H1 (cell line): Measurements from ENCODE around the gene AHNAK2. TPM values are rescaled to one million over a fixed set of nuclear protein-coding genes. Genes with fewer than 3 reads are reported as not detected.
A peak's percentile ranks its signal among the peaks of the same experiment; 100 is the strongest.

Experiments used
- CTCF ChIA-PET: fragments of 300-600 bp; sonication (Branson Sonifier 250); formaldehyde crosslinking; loops from one replicate; lab custom pipeline; 2021; ENCODE audit not compliant: partially characterized antibody; lab: Charles Lee
- POLR2A ChIA-PET: fragments of 300-600 bp; sonication (Branson Sonifier 250); formaldehyde crosslinking; loops from one replicate; lab custom pipeline; 2021; ENCODE audit warnings: inconsistent platforms; ENCODE audit not compliant: partially characterized antibody; lab: Charles Lee
- DNase-seq, 2 experiments: peaks; one replicate each; pipeline versions ENCODE4 v3.0.0 to v3.0.0-alpha.2; 2010 to 2022; ENCODE audit warnings: low spot score in 2 of 2, low read depth in 1 of 2, mixed read lengths in 1 of 2
- FAIRE-seq: peaks from 2 replicates; lab custom pipeline; 2011; peaks lifted over from hg19 to GRCh38; lab: Jason Lieb, UNC
- H2AFZ ChIP-seq: 2 replicates; pipeline ENCODE4 v1.8.1; 2012; ENCODE audit warnings: low read length, inconsistent platforms
- H2AK5ac ChIP-seq: 2 replicates; pipeline ENCODE4 v1.6.1; 2013; ENCODE audit warnings: low read depth, low read length
- H2BK120ac ChIP-seq: replicated peaks from 2 replicates; pipeline ENCODE3; 2013; ENCODE audit warnings: low read depth, low read length, inconsistent platforms
- H2BK12ac ChIP-seq: 2 replicates; pipeline ENCODE4 v1.6.1; 2013; ENCODE audit warnings: low read depth, low read length
- H2BK15ac ChIP-seq: 2 replicates; pipeline ENCODE4 v1.6.1; 2013; ENCODE audit warnings: low read length
- H2BK20ac ChIP-seq: 2 replicates; pipeline ENCODE4 v1.6.1; 2013; ENCODE audit warnings: low read length
- H2BK5ac ChIP-seq: 2 replicates; pipeline ENCODE4 v1.6.1; 2013; ENCODE audit warnings: low read depth, low read length
- H3K14ac ChIP-seq: 2 replicates; pipeline ENCODE4 v1.6.1; 2013; ENCODE audit warnings: inconsistent platforms; ENCODE audit not compliant: insufficient read length
- H3K18ac ChIP-seq: 2 replicates; pipeline ENCODE4 v1.6.1; 2013; ENCODE audit warnings: low read length; ENCODE audit errors: extremely low read depth
- H3K23ac ChIP-seq: 2 replicates; pipeline ENCODE4 v1.6.1; 2013; ENCODE audit warnings: inconsistent platforms; ENCODE audit not compliant: insufficient read length
- H3K23me2 ChIP-seq: 2 replicates; pipeline ENCODE4 v1.6.1; 2013; ENCODE audit warnings: low read depth, low read length
- H3K27ac ChIP-seq: 2 replicates; pipeline ENCODE4 v1.6.1; 2011; ENCODE audit warnings: low read depth, low read length, inconsistent platforms
- H3K27me3 ChIP-seq, 4 experiments: replicated peaks in 1 of 4; 1 replicate in 1 of 4; 2 replicates in 3 of 4; pipeline versions ENCODE4 v1.6.1 to v1.8.1; 2011 to 2013; ENCODE audit warnings: low read length in 3 of 4, mild to moderate bottlenecking in 3 of 4, inconsistent platforms in 2 of 4, mixed read lengths in 2 of 4, moderate library complexity in 1 of 4; ENCODE audit not compliant: control insufficient read depth in 3 of 4, insufficient read depth in 3 of 4; ENCODE audit errors: extremely low read depth in 1 of 4
- H3K36me3 ChIP-seq, 4 experiments: 2 replicates each; pipeline versions ENCODE4 v1.6.1 to v1.8.1; 2011 to 2013; ENCODE audit warnings: mild to moderate bottlenecking in 4 of 4, low read length in 3 of 4, moderate library complexity in 2 of 4, control low read depth in 1 of 4, inconsistent platforms in 1 of 4; ENCODE audit not compliant: insufficient read depth in 4 of 4, control insufficient read depth in 2 of 4
- H3K4ac ChIP-seq: replicated peaks from 2 replicates; pipeline ENCODE3; 2013; ENCODE audit warnings: low read length, low read depth, mixed read lengths, inconsistent platforms; ENCODE audit not compliant: insufficient read length
- H3K4me1 ChIP-seq, 4 experiments: replicated peaks in 1 of 4; 1 replicate in 1 of 4; 2 replicates in 3 of 4; pipeline versions ENCODE4 v1.6.1 to v1.8.1; 2011 to 2013; ENCODE audit warnings: low read length in 3 of 4, inconsistent platforms in 2 of 4, mixed read lengths in 1 of 4; ENCODE audit not compliant: insufficient read depth in 4 of 4, control insufficient read depth in 3 of 4
- H3K4me2 ChIP-seq, 2 experiments: 2 replicates each; pipeline versions ENCODE4 v1.6.1 to v1.8.1; 2011 to 2013; ENCODE audit warnings: low read depth in 2 of 2, low read length in 2 of 2, control low read depth in 1 of 2, inconsistent platforms in 1 of 2, mild to moderate bottlenecking in 1 of 2; ENCODE audit not compliant: insufficient read depth in 1 of 2
- H3K4me3 ChIP-seq, 4 experiments: fragments of 200-600, 300-600 bp in 1 of 4; sonication (generic), shearing (Covaris generic), sonication (Bioruptor Twin) in 1 of 4; 2 replicates each; pipeline versions ENCODE4 v1.5.1 to v1.8.1; 2011 to 2016; ENCODE audit warnings: low read length in 4 of 4, low read depth in 3 of 4, control low read depth in 2 of 4, inconsistent platforms in 2 of 4, mild to moderate bottlenecking in 2 of 4, mixed read lengths in 1 of 4, moderate library complexity in 1 of 4; ENCODE audit not compliant: insufficient read depth in 2 of 4; ENCODE audit errors: extremely low read depth in 1 of 4
- H3K56ac ChIP-seq: replicated peaks from 2 replicates; pipeline ENCODE3; 2013; ENCODE audit warnings: low read depth, mild to moderate bottlenecking, mixed read lengths, low read length, inconsistent platforms; ENCODE audit not compliant: insufficient read length
- H3K79me1 ChIP-seq: 2 replicates; pipeline ENCODE4 v1.6.1; 2013; ENCODE audit warnings: low read depth, low read length, control low read depth
- H3K79me2 ChIP-seq, 2 experiments: 2 replicates each; pipeline versions ENCODE4 v1.6.1 to v1.8.1; 2012 to 2013; ENCODE audit warnings: low read length in 2 of 2, mild to moderate bottlenecking in 2 of 2, inconsistent platforms in 1 of 2; ENCODE audit not compliant: insufficient read depth in 2 of 2, control insufficient read depth in 1 of 2
- H3K9ac ChIP-seq, 4 experiments: replicated peaks in 1 of 4; 1 replicate in 1 of 4; 2 replicates in 3 of 4; pipeline versions ENCODE4 v1.6.1 to v1.8.1; 2011 to 2013; ENCODE audit warnings: low read depth in 3 of 4, low read length in 3 of 4, control low read depth in 2 of 4, mild to moderate bottlenecking in 2 of 4, moderate library complexity in 2 of 4, inconsistent platforms in 1 of 4; ENCODE audit errors: extremely low read depth in 1 of 4
- H3K9me3 ChIP-seq, 2 experiments: 2 replicates each; pipeline versions ENCODE4 v1.6.1 to v1.8.1; 2012 to 2013; ENCODE audit warnings: mild to moderate bottlenecking in 2 of 2, moderate library complexity in 2 of 2, control low read depth in 1 of 2, inconsistent platforms in 1 of 2, low read depth in 1 of 2, low read length in 1 of 2, mixed read lengths in 1 of 2; ENCODE audit not compliant: insufficient read depth in 2 of 2
- H4K20me1 ChIP-seq, 2 experiments: replicated peaks in 1 of 2; 2 replicates each; pipeline versions ENCODE3 to v1.8.1; 2011 to 2013; ENCODE audit warnings: inconsistent platforms in 2 of 2, low read length in 2 of 2, mild to moderate bottlenecking in 1 of 2; ENCODE audit not compliant: insufficient read depth in 2 of 2, control insufficient read depth in 1 of 2
- H4K5ac ChIP-seq: 2 replicates; pipeline ENCODE4 v1.6.1; 2013; ENCODE audit warnings: low read length, low read depth, mixed read lengths, inconsistent platforms; ENCODE audit not compliant: insufficient read length
- H4K8ac ChIP-seq: 2 replicates; pipeline ENCODE4 v1.8.0; 2013; ENCODE audit warnings: mild to moderate bottlenecking, moderate library complexity, low read length, inconsistent platforms; ENCODE audit not compliant: insufficient read depth; ENCODE audit errors: extremely low read depth
- H4K91ac ChIP-seq: replicated peaks from 2 replicates; pipeline ENCODE3; 2013; ENCODE audit warnings: low read length, mixed read lengths, inconsistent platforms; ENCODE audit not compliant: insufficient read length
- FOSL1 ChIP-seq: IDR thresholded peaks from 2 replicates; pipeline ENCODE4 v1.6.1; 2011; ENCODE audit warnings: mild to moderate bottlenecking, low read depth, low read length, moderate library complexity; ENCODE audit not compliant: insufficient read depth
- HDAC2 ChIP-seq, 2 experiments: fragments of 300-600 bp in 1 of 2; sonication (generic) in 1 of 2; IDR thresholded peaks; 2 replicates each; pipeline ENCODE4 v1.6.1; 2011 to 2012; ENCODE audit warnings: low read depth in 2 of 2, low read length in 2 of 2, mild to moderate bottlenecking in 2 of 2, moderate library complexity in 2 of 2, borderline replicate concordance in 1 of 2, inconsistent platforms in 1 of 2
- JUN ChIP-seq: IDR thresholded peaks from 2 replicates; pipeline ENCODE4 v1.6.1; 2011; ENCODE audit warnings: low read depth, mild to moderate bottlenecking, improper control_type of control experiment, low read length
- KDM1A ChIP-seq: fragments of 200-600, 300-600 bp; sonication (generic); IDR thresholded peaks from 2 replicates; pipeline ENCODE4 v1.7.1; 2016; ENCODE audit warnings: mild to moderate bottlenecking, low read length, borderline replicate concordance
- KDM4A ChIP-seq: IDR thresholded peaks from one replicate; pipeline ENCODE4 v1.7.1; 2012; ENCODE audit warnings: low read depth, mild to moderate bottlenecking, moderate library complexity, low read length, inconsistent platforms; ENCODE audit not compliant: severe bottlenecking
- POU5F1 ChIP-seq: IDR thresholded peaks from 2 replicates; pipeline ENCODE4 v1.6.1; 2011; ENCODE audit warnings: low read depth, mild to moderate bottlenecking, low read length, moderate library complexity
- RFX5 ChIP-seq: IDR thresholded peaks from 2 replicates; pipeline ENCODE4 v1.6.1; 2011; ENCODE audit warnings: low read depth, low read length, improper control_type of control experiment, borderline replicate concordance
- SIRT6 ChIP-seq: IDR thresholded peaks from one replicate; pipeline ENCODE4 v1.7.1; 2012; ENCODE audit warnings: low read length, inconsistent platforms
- SP2 ChIP-seq: IDR thresholded peaks from 2 replicates; pipeline ENCODE4 v1.6.1; 2012; ENCODE audit warnings: mild to moderate bottlenecking, low read length, inconsistent platforms
- SP4 ChIP-seq: IDR thresholded peaks from 2 replicates; pipeline ENCODE4 v1.6.1; 2012; ENCODE audit warnings: low read length, inconsistent platforms
- SRF ChIP-seq: IDR thresholded peaks from 2 replicates; pipeline ENCODE4 v1.6.1; 2011; ENCODE audit warnings: mild to moderate bottlenecking, low read depth, low read length, moderate library complexity
- TCF12 ChIP-seq: IDR thresholded peaks from 2 replicates; pipeline ENCODE4 v1.6.1; 2011; ENCODE audit warnings: low read depth, mild to moderate bottlenecking, low read length
- YY1 ChIP-seq: IDR thresholded peaks from 2 replicates; pipeline ENCODE4 v1.6.1; 2011; ENCODE audit warnings: low read depth, mild to moderate bottlenecking, low read length
- WGBS, 2 experiments: shearing (Covaris generic) in 1 of 2; methylation state at CpG; one replicate each; pipeline versions ENCODE4 v1.1.6 to v1.1.7; 2013 to 2015; ENCODE audit warnings: low lambda C conversion rate in 2 of 2, mixed read lengths in 2 of 2, inconsistent platforms in 1 of 2, low coverage in 1 of 2, missing lambda C conversion rate in 1 of 2; ENCODE audit not compliant: insufficient replicate concordance in 2 of 2, insufficient coverage in 1 of 2, insufficient read length in 1 of 2; ENCODE audit errors: extremely low coverage in 1 of 2, missing lambda C conversion rate in 1 of 2; 5-methylcytosine and 5-hydroxymethylcytosine counted together
- polyA plus RNA-seq, 7 experiments: library from polyadenylated mRNA; depleted of rRNA in 3 of 7; stranded (reverse) in 5 of 7; unstranded in 2 of 7; fragments of >200 nt in 5 of 7; fragments of 200-250 nt in 2 of 7; gene quantifications; 1 replicate in 5 of 7; 2 replicates in 1 of 7; 4 replicates in 1 of 7; pipeline versions ENCODE4 v1.2.1 to v1.2.3, GENCODE V29; 2011 to 2013; ENCODE audit warnings: missing spikeins in 2 of 7, mixed read lengths in 2 of 7
- total RNA-seq: library from RNA; stranded (reverse); fragmentation: NEBNext Ultra II Directional; extraction: Animal tissue kit (Norgen Biotek cat#: 25700); gene quantifications from 2 replicates; pipeline ENCODE4 v1.2.1, GENCODE V29; 2021
- TF ChIP-seq, protein P1 (sequence below): IDR thresholded peaks from 2 replicates; pipeline ENCODE4 v1.6.1; 2012; ENCODE audit warnings: inconsistent platforms

Gene AHNAK2
- total and polyA plus RNA-seq, 2 of the 8 experiments (the other 6 are each of a cell fraction or from before 2014, with no cell fraction given), result 0.95 to 2.0 TPM

- Histone ChIP-seq H3K79me2 (peaks cover 68 to 90% of the 10 kb centered on the region in 2 experiments), H3K27ac (no peak overlapping the region), H3K4me1 (peaks cover 4 to 17% (median 12%) of the 10 kb centered on the region in 4 experiments; a peak in 6 of 7 replicates), H2BK15ac (no peak overlapping the region), H2AFZ (no peak overlapping the region), H3K56ac (no peak overlapping the region), H3K27me3 (no peaks in the 10 kb centered on the region), H3K23ac (no peak overlapping the region), H2BK12ac (no peak overlapping the region), H4K20me1 (peaks cover 51 to 75% of the 10 kb centered on the region in 2 experiments), H2BK120ac (no peak overlapping the region), H2BK20ac (no peak overlapping the region), H3K18ac (no peak overlapping the region), H3K9me3 (no peaks in the 10 kb centered on the region), H3K36me3 (peaks cover 6 to 35% (median 19%) of the 10 kb centered on the region in 4 experiments; a peak in 7 of 8 replicates), H3K4ac (no peak overlapping the region), H4K5ac (no peak overlapping the region), H3K9ac (no peak overlapping the region), H3K23me2 (peaks cover 7% of the 10 kb centered on the region; the same call in 1 of the 2 replicates), H2AK5ac (0 out of 2 replicates have a peak overlapping the region, but pooled peaks have one; percentile 24), H3K79me1 (peaks cover 20% of the 10 kb centered on the region), H4K91ac (no peak overlapping the region), H3K4me3 (no peak overlapping the region), H2BK5ac (no peak overlapping the region), H4K8ac (no peak overlapping the region), H3K4me2 (peak overlapping the region in 1 of 2 experiments; percentile 54; a peak in 2 of 4 replicates), H3K14ac (no peak overlapping the region)
- ChIA-PET POLR2A (interaction anchor here (1.4 kb wide), 1 partner anchor 19 kb away, joined by 4 read pairs; no protein-coding TSS in a partner anchor), CTCF (interaction anchor here (1.6 to 2.3 kb wide), 4 partner anchors 9 to 140 kb away, joined by 3 to 10 read pairs (median 6); no protein-coding TSS in a partner anchor)
- no peak for FAIRE-seq
- no peak for DNase-seq
- WGBS, 2 experiments, result 75% methylated on average over 4 of the region's 4 CpGs; no CpG with 5 or more reads in 1 of the 2 experiments
- TF ChIP-seq SIRT6, result no peak
- TF ChIP-seq YY1, result no peak
- TF ChIP-seq TCF12, result no peak
- no peak for TF ChIP-seq SP4
- no peak for TF ChIP-seq HDAC2 (IDR thresholded peaks at IDR 0.05; ENCODE audit: borderline replicate concordance in 1 of 2, low read depth in 2 of 2, low read length in 2 of 2)
- no peak for TF ChIP-seq KDM1A
- TF ChIP-seq POU5F1, result no peak
- TF ChIP-seq RFX5, result no peak
- no peak for TF ChIP-seq KDM4A
- no peak for TF ChIP-seq SP2
- TF ChIP-seq SRF, result no peak
- TF ChIP-seq FOSL1, result no peak
- TF ChIP-seq, protein P1, sequence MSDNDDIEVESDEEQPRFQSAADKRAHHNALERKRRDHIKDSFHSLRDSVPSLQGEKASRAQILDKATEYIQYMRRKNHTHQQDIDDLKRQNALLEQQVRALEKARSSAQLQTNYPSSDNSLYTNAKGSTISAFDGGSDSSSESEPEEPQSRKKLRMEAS, result no peak
- no peak for TF ChIP-seq JUN
These were observed 36.5 kb upstream of the AHNAK2 start for GRCh38 chr14:105014631-105015030.
